ENCODE results near the gene SIMC1.
"Not testable (repeated sequence)": the region's sequence is repeated elsewhere in the genome, so short reads cannot be mapped to it uniquely, and the experiment has no call there.

GRCh38 chr5:176252171-176252570 is 13.9 kb downstream of the SIMC1 start:
- not testable (repeated sequence) for TF ChIP-seq CTCF (IDR thresholded peaks at IDR 0.05; ENCODE audit: insufficient read depth, low read length, poor library complexity, severe bottlenecking); EZH2phosphoT487 (conservative IDR thresholded peaks at IDR 0.05; ENCODE audit: low read length)
